ENCODE results near the gene FOLR2. TPM values are rescaled to one million over a fixed set of nuclear protein-coding genes. Genes with fewer than 3 reads are reported as not detected.

Gene FOLR2
- total RNA-seq, 1 donor from 2014 or later = not detected

DNA sequence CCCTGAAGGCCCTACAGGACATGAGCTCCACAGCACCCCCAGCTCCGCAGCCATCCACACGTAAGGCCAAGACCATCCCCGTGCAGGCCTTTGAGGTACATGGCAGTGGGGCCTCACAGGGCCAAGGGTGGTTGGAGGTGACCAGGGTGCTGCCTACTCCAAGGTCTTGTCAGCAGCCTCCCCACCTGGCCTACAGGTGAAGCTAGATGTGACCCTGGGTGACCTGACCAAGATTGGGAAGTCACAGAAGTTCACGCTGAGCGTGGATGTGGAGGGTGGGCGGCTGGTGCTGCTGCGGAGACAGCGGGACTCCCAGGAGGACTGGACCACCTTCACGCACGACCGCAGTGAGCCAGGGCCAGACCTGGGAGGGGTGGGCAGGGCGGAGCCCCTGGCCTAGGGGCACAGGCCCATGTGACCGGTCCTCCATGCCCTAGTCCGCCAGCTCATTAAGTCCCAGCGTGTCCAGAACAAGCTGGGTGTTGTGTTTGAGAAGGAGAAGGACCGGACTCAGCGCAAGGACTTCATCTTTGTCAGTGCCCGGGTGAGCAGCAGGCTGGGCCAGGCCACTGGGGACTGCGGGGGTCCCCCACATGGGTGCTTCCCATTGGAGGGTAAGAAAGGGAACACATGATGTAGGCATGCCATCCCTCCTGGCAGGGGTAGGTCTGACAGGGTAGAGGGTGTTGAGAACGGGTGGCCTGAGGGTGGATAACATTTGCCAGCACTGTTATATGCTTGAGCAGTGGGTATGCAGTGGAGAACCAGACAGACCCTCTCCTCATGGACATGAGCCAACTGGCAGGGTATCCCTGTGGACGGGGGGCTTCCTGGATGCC lies 13.6 kb downstream of the FOLR2 start:
- no peak for DNase-seq (ENCODE audit: low read depth in 2 of 2)

DNA sequence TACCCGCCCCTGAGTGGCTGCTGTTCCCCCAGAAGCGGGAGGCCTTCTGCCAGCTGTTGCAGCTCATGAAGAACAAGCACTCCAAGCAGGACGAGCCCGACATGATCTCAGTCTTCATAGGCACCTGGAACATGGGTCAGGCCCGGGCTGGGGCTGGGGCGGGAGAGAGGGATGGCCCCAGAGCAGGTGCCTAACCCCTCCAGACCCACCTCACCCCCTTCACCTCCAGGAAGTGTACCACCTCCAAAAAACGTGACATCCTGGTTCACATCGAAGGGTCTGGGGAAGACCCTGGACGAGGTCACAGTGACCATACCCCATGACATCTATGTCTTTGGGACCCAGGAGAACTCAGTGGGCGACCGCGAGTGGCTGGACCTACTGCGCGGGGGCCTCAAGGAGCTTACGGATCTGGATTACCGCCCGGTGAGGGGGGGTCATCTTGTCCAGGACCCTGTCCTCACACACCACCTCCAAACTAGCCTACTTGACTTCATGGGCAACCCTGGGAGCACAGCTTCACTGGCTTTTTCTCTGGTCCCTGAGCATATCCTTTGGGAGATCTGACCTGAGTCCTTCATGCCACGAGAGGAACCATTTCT lies 14.3 kb downstream of the FOLR2 start:
- DNase-seq (ENCODE audit: low read depth in 2 of 2) = no peak

DNA sequence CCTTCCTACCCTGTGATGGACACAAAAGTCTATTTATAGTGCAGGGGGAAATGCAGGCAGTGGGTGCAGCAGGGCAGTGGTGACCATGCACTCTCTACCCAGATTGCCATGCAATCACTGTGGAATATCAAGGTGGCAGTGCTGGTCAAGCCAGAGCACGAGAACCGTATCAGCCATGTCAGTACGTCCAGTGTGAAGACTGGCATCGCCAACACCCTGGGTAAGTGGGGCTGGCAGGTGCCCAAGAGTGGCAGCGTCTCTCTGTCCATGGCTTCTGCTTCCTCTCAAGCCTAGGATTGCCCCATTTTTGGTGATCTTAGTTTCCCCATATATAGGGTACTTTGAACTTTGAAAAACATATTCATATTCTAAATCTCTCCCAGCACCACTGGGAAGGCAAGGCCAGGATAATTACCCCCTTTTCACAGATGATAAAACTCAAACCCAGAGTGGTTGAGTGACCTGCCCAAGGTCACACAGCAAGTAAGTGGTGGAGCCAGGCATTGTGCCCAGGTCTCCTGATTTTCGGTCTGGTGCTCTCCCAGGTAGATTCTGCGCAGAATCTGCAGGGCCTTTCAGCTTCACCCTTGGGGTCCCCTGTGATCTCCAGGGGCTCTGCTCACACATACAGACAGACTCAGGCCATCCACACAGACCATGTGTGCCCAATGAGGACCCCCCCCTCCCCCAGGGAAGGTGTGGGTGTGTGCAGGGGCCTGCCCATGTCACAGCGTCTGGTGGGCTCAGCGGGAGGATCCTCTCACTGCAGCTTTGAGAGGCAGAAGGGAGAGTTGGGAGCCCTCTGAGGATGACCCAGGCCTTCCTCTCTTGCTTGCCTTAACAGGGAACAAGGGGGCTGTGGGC lies 15.0 kb downstream of the FOLR2 start:
- DNase-seq (ENCODE audit: low read depth in 2 of 2) = no peak

DNA sequence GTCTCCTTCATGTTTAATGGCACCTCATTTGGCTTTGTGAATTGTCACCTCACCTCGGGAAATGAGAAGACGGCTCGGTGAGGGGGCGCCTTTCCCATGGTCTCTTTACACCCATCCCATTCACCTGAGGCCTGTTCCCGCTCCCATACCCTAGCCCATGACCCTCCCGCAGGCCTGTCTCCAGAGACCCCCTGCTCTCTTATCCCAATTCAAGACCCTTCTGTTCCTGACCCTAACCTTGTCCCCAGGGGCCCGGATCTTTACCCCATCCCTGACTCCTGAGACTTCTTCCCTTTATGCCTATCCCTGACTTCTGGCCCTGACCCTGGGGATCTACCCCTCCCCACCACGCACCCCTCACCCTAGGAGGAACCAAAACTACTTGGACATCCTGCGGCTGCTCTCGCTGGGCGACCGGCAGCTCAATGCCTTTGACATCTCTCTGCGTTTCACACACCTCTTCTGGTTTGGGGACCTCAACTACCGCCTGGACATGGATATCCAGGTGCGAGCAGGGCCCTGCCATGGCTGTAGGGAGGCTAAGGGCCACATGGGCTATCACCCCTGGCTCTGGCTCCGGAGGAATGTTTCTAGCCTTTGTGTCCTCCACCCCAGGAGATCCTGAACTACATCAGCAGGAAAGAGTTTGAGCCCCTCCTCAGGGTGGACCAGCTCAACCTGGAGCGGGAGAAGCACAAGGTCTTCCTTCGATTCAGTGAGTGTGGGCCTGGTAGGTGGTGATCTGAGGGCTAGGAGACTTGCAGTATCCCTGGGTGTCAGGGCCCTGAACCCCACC lies 15.9 kb downstream of the FOLR2 start:
- no peak for DNase-seq (ENCODE audit: low read depth in 2 of 2)

DNA sequence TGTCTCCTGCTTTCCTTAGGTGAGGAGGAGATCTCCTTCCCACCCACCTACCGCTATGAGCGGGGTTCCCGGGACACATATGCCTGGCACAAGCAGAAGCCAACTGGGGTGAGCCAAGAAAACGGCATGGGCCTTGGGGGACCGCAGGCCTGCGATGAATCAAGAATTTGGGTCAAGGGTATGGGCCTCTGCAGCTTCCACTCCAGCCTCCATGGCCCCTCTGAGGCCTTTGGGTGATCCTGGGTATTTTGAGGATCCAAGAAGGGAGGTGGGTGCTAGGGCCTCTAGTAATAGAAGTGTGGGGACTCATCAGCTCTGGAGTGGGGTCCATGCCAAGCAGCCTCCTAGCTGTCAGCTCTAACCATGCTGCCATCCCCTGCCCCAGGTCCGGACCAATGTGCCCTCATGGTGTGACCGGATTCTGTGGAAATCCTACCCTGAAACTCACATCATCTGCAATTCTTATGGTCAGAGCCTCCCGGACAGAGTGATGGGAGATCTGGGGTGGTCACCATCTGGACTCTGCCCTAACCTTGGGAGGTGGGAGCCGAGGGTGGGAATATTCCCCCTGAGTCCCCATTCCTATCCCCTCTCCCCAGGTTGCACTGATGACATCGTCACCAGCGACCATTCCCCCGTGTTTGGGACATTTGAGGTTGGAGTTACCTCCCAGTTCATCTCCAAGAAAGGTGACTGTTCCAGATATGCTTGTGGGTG lies 16.6 kb downstream of the FOLR2 start:
- no peak for DNase-seq (ENCODE audit: low read depth in 2 of 2)

DNA sequence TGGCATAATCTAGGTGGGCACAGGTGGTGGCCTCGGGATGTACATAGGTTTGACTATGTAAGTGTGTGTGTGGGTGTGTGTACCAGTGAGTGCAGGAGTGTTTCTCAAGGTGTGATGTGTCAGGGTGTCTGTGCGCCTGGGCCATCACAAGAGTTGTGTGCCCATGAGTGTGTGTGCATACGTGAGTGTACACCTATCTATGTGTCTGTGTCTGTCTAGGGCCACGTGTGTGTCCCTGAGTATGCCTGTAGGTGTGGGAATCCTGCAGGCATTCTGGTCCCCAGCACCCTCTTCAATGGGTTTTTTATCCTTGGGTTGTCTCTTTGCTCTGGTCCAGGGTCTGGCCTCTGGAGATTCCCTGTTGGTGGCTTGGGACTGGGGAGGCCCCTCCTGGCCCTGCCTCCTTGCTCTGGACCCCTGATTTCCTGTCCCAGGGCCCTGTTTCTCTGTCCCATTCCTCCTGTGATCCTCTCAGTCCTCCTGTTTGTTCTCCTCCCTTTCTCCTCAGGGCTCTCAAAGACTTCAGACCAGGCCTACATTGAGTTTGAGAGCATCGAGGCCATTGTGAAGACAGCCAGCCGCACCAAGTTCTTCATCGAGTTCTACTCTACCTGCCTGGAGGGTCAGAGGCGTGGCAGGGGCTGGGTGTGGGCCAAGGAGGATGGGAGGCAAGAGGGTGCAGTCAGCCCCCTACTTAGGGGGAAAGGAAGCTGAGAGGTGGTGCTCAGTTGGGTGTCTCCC lies 17.3 kb downstream of the FOLR2 start:
- DNase-seq (ENCODE audit: low read depth in 2 of 2) = no peak

DNA sequence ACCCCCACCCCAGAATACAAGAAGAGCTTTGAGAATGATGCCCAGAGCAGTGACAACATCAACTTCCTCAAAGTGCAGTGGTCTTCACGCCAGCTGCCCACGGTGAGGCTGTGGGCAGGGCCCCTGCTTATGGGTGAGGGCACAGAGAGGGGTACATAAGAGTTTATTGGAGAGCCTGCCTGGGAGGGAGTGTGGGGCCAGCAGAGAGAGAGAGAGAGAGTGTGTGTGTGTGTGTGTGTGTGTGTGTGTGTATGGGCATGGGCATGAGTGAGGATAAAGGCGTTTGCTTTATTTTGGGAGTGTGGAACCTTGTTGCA lies 17.9 kb downstream of the FOLR2 start:
- DNase-seq (ENCODE audit: low read depth in 2 of 2) = no peak

DNA sequence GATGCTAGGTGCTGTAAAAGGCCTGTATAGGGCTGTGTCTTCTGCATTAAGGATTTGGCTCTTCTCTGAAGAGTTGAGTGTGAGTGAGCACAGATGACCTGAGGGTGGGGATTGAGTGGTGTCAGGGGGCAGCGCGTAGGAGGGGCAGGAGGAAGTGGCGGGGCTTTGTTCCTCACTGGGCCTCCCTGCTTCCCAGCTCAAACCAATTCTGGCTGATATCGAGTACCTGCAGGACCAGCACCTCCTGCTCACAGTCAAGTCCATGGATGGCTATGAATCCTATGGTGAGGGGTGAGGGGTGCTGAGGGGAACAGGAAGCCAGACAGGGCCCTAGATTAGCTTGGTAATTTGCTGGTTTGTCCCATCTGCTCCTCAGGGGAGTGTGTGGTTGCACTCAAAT lies 18.3 kb downstream of the FOLR2 start:
- no peak for DNase-seq (ENCODE audit: low read depth in 2 of 2)

DNA sequence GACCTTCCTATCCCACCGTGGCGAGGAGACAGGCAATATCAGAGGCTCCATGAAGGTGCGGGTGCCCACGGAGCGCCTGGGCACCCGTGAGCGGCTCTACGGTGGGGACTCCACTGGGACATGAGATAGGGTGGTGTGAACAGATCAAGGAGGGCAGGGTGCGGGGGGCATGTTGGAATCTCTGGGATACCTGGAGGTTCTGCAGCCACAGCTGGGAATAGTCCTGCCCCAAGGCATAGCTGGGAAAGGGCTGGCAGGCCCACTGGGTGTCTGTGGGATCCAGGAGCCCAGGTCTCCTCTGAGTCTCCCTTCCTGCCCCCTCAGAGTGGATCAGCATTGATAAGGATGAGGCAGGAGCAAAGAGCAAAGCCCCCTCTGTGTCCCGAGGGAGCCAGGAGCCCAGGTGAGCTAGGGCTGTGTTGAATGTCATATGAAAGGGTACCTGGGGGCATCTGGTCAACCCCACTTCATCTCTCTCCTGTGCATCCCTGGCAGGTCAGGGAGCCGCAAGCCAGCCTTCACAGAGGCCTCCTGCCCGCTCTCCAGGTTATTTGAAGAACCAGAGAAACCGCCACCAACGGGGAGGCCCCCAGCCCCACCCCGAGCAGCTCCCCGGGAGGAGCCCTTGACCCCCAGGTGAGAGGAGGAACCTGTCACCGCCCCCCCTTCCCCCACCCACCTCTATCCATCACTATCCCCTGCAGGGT lies 18.9 kb downstream of the FOLR2 start:
- DNase-seq (ENCODE audit: low read depth in 2 of 2) = no peak

DNA sequence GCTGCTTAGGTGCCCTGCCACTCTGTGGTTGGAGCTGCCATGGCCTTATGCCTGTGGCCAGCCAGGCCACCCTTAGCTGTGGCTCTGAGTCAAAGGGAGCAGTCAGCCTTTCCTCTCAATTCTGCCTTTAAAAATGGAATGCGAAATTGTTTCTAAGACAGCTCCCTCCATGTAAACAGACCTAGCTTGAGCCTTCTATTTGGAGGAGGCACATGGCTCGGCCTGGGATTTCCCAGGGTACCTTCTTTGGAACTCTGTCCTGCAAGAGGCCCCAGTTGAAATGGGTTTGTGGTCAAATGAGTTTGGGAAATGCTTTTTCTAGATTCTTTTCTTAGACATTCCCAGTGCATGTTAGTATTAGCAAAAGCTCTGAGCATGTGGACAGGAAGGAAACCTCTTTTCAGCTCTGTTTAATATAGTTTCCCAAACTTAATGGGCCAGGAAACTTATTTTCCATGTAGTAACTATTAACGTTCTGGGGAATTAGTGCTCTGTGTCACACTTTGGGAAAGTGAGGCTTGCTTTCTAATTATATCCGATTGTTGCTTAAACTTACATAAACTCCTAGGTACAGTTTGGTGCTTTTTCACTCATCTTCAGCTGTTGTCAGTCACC lies 19.6 kb downstream of the FOLR2 start:
- peak in 1 of 2 donors; percentile 12 for DNase-seq (ENCODE audit: low read depth in 2 of 2)

DNA sequence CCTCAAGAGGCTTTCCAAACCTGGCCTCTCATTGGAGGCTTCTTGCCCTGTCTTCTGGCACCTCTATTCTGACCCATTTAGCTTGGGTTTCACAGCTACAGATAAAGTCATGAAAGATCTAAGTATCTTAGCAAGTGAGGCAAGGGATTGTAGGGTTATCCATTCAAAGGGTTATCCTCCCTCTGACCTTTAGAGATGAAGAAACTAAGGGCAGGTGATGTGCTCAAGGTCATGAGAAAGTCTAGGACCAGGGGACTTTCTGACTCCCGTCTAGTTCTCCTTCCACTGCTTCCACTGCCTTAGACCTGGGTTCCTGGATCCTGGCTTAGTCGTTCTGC lies 20.1 kb downstream of the FOLR2 start:
- no peak for DNase-seq (ENCODE audit: low read depth in 2 of 2)

DNA sequence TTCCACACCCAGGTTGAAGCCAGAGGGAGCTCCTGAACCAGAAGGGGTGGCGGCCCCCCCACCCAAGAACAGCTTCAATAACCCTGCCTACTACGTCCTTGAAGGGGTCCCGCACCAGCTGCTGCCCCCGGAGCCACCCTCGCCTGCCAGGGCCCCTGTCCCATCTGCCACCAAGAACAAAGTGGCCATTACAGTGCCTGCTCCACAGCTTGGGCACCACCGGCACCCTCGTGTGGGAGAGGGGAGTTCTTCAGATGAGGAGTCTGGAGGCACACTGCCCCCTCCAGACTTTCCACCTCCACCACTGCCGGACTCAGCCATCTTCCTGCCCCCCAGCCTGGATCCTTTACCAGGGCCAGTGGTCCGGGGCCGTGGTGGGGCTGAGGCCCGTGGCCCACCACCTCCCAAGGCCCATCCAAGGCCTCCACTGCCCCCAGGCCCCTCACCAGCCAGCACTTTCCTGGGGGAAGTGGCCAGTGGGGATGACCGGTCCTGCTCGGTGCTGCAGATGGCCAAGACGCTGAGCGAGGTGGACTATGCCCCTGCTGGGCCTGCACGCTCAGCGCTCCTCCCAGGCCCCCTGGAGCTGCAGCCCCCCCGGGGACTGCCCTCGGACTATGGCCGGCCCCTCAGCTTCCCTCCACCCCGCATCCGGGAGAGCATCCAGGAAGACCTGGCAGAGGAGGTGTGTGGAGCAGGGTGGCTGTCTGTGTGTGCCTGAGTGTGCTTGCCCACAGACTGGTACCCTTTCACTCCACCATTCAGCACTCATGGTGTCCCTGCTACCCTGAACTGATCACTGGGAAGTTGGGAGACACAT lies 20.7 kb downstream of the FOLR2 start:
- DNase-seq (ENCODE audit: low read depth in 2 of 2) = no peak

DNA sequence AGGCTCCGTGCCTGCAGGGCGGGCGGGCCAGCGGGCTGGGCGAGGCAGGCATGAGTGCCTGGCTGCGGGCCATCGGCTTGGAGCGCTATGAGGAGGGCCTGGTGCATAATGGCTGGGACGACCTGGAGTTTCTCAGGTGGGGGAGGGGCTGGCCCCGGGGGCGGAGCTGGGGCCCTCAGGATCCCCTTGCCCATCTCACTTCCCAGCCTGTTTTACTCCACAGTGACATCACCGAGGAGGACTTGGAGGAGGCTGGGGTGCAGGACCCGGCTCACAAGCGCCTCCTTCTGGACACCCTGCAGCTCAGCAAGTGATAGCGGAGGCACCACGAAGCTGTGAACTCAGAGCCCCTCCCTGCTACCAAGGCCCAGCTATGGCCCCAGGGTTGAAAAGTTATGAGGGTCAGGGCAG lies 21.5 kb downstream of the FOLR2 start:
- peak in 1 of 2 donors; percentile 69 for DNase-seq (ENCODE audit: low read depth in 2 of 2)

DNA sequence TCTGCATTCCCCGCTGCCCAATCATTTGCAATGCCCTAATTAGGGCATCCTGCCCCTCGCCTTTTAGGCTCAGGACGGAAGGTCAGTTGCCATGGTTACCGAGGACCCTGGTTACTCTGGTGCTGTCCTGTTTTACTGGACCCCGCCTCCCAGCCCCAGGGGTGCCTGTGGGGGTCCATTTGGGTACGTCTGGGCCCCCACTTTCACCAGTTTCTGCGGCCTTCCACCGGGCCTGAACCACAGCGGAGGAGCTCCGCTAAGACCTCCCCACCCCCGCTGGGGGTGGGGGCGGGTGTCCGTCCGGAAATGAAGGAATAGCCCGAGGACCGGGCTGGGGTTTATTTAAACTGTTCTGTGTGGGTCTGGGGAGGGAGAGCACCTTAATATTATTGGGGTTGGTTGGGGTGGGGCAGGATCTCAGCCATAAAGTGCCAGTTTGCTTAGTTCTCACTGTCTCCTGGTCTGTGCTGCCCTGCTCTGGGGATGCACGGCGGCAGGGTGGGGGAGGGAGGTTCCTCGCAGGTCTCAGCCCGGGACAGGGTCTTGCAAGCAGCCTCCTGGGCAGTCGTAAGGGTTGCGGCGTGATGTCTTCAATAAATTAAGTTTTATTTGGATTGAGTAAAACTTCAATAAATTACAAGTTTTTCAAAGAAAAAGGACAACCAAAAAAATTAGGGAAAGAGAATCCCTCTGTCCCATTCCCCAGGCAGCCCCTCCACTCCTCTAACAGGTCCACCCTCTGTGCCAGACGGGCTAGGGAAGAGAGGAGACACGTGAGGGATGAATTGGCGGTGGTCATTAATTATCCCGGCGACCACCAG lies 22.1 kb downstream of the FOLR2 start:
- no peak for DNase-seq (ENCODE audit: low read depth in 2 of 2)

DNA sequence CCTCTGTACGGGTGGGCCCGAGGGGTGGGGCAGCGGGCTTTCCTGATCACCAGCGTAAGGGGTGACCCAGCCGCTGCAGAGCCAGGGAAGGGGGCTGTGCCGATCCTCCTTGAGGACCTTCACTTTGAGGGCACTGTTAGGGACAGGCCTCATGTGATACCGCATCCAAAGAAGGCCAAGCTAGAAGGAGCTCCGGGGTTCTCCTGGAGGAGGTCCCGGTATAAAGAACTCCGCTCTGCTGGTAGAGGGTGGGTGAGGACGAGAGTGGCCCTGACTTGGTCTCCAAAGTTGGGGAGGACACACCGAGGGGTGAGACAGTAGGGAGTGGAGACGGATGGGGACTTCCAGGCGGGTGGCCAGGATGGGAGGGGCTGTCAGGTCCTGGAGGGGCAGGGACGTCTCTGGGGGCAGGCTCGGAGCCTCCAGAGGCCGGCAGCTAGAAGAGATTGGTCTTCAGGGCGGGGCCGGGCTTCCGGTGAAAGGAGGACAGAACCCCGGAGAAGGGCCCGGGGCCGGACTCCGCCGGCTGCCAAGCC lies 22.8 kb downstream of the FOLR2 start:
- no peak for DNase-seq (ENCODE audit: low read depth in 2 of 2)

DNA sequence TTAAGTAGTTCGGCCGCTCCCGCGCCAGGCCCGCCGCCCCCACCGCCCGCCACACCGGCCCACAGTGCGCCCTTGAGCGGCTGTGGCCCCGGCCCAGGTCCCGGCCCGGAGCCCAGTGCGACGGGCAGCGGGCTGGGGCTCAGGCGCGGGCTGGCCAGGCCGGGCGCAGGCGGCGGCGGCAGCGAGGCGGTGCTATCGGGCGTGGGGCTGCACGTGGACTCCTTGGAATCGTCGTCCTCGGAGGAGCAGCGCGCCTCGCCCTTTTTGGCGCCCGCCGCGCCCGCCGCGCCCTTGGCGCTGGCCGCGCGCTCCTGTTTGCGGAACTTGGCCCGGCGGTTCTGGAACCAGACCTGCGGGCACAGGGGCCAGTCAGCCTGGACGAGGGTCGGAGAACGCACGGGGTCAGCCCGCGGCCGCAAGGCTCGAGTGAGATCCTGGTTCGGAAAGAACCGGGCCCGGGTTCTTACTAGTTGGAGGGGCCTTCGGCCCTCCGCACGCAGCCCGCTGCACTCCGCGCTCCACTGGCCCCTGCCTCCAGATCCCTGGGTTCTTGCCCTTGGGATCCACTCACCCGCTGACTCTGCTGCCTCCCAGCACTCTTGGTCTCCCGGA lies 23.4 kb downstream of the FOLR2 start:
- DNase-seq (ENCODE audit: low read depth in 2 of 2) = peak in 1 of 2 donors; percentile 20
